ENCODE results near the gene NFE2.

NFE2 gene

DNA sequence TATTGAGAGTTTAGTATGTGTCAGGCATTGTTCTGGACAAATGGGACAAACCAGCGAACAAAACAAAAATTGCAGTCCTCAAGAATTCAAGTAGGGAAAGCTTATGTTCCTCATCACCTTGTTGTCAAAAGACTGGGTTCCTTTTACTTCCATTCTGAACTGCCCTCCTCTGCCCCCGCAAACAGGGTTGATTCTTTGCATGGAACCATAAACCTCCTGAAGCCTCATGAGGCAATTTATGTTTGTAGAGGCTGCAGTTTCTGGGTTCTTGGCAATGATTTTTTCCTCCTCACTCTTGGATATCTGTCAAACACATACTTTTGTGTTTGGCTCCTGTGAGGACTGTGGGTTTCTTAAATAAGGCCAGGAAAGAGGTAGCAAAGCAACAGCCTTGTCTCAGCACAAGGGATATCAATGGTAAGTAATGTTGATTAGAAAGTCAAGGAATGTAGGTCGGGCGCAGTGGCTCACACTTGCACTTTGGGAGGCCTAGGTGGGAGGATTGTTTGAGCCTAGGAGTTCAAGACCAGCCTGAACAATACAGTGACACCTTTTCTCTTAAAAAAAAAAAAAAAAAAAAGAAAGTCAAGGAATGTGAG lies 38.0 kb upstream of the NFE2 start:
- peaks cover 10% of the 10 kb centered on the region for H3K4me1 ChIP-seq (ENCODE audit: control insufficient read depth, low read depth, low read length)
- peak overlapping the region; percentile 21 for H3K27ac ChIP-seq (ENCODE audit: low read depth, low read length)
- peak; percentile 84 for DNase-seq
- no peak overlapping the region for H2AK5ac ChIP-seq (ENCODE audit: low read length)
- no peak overlapping the region for H4K8ac ChIP-seq (ENCODE audit: low read depth, low read length)
- peaks cover 2% of the 10 kb centered on the region for H3K36me3 ChIP-seq (ENCODE audit: control insufficient read depth, insufficient read depth, low read length)
- peak overlapping the region; percentile 30 for H3K56ac ChIP-seq (ENCODE audit: low read length)
- H3K18ac ChIP-seq (ENCODE audit: low read length) = no peak overlapping the region
- peak overlapping the region; percentile 15 for H3K9ac ChIP-seq (ENCODE audit: low read length)
- peak overlapping the region; percentile 9 for H2BK5ac ChIP-seq (ENCODE audit: low read length)
- peak overlapping the region; percentile 6 for H3K23ac ChIP-seq (ENCODE audit: low read length)
- no peaks in the 10 kb centered on the region for H3K27me3 ChIP-seq (ENCODE audit: insufficient read depth, low read length, poor library complexity)
- no peak overlapping the region for H3K4me2 ChIP-seq (ENCODE audit: low read length)
- no peak overlapping the region for H2BK15ac ChIP-seq (replicated peaks; ENCODE audit: low read depth)
- no peak overlapping the region for H2BK120ac ChIP-seq (ENCODE audit: low read depth, low read length)
- H3K79me2 ChIP-seq (ENCODE audit: control insufficient read depth, insufficient read depth, low read length) = no peaks in the 10 kb centered on the region
- no peak overlapping the region for H4K5ac ChIP-seq (ENCODE audit: low read length)
- WGBS (ENCODE audit: extremely low coverage, insufficient coverage, low lambda C conversion rate) = no CpG with 5 or more reads among the region's 4 CpGs
- no peak overlapping the region for H3K4me3 ChIP-seq (ENCODE audit: low read length)
- peaks cover 7% of the 10 kb centered on the region for H3K79me1 ChIP-seq (ENCODE audit: low read length)
- H3K4ac ChIP-seq (ENCODE audit: low read depth, low read length) = no peak overlapping the region

DNA sequence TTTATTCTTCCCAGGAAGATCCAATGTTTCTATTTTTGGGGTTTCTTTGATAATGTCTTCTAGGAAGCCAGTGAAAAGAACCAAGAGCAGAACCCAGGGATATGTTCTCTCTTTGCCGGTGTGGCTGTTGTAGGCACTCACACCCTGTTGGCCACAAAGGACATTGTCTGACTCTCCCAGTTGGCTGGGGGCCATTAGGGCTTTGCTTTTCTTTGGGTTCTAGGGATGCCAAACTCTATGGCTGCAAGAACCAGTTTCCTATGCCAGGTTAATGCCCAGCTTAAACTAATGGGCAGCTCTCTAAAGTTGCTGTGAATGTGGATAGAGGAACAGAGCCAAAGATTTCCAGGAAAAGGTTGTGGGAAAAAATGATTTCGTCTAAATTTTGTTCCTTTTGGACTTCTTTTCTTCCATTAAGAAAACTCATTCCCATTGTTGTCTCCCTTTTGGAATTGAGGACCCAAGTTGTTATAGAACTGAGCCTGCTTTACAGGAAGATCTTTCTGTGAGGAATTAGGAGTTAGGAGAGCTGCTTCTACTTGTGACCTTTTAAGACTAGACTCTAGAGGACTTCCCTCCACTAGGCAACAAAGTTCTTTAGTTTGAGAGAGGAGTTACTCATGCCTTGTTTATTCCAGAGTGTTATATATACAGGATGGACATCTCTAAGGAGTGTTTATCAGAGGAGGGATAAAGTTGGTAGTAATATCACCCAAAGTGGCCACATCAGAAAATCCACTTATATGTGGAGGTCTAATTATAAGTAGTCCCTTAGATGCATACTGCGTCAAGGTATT lies 37.2 kb upstream of the NFE2 start:
- H3K36me3 ChIP-seq (ENCODE audit: control insufficient read depth, insufficient read depth, low read length) = no peaks in the 10 kb centered on the region
- no peak overlapping the region for H3K9ac ChIP-seq (ENCODE audit: low read length)
- peaks cover 10% of the 10 kb centered on the region for H3K79me1 ChIP-seq (ENCODE audit: low read length)
- H4K5ac ChIP-seq (ENCODE audit: low read length) = no peak overlapping the region
- no CpG with 5 or more reads among the region's 3 CpGs for WGBS (ENCODE audit: extremely low coverage, insufficient coverage, low lambda C conversion rate)
- H3K4me2 ChIP-seq (ENCODE audit: low read length) = no peak overlapping the region
- no peaks in the 10 kb centered on the region for H3K27me3 ChIP-seq (ENCODE audit: insufficient read depth, low read length, poor library complexity)
- H3K79me2 ChIP-seq (ENCODE audit: control insufficient read depth, insufficient read depth, low read length) = no peaks in the 10 kb centered on the region
- H3K4me1 ChIP-seq (ENCODE audit: control insufficient read depth, low read depth, low read length) = peaks cover 10% of the 10 kb centered on the region
- no peak overlapping the region for H3K4me3 ChIP-seq (ENCODE audit: low read length)
- no peak overlapping the region for H2AK5ac ChIP-seq (ENCODE audit: low read length)
- peak overlapping the region; percentile 31 for H3K18ac ChIP-seq (ENCODE audit: low read length)
- no peak overlapping the region for H2BK15ac ChIP-seq (replicated peaks; ENCODE audit: low read depth)
- H2BK120ac ChIP-seq (ENCODE audit: low read depth, low read length) = no peak overlapping the region
- H3K4ac ChIP-seq (ENCODE audit: low read depth, low read length) = no peak overlapping the region
- H3K23ac ChIP-seq (ENCODE audit: low read length) = no peak overlapping the region
- H3K27ac ChIP-seq (ENCODE audit: low read depth, low read length) = peak overlapping the region; percentile 31
- DNase-seq = no peak
- H2BK5ac ChIP-seq (ENCODE audit: low read length) = no peak overlapping the region
- H4K8ac ChIP-seq (ENCODE audit: low read depth, low read length) = no peak overlapping the region
- H3K56ac ChIP-seq (ENCODE audit: low read length) = peak overlapping the region; percentile 25

DNA sequence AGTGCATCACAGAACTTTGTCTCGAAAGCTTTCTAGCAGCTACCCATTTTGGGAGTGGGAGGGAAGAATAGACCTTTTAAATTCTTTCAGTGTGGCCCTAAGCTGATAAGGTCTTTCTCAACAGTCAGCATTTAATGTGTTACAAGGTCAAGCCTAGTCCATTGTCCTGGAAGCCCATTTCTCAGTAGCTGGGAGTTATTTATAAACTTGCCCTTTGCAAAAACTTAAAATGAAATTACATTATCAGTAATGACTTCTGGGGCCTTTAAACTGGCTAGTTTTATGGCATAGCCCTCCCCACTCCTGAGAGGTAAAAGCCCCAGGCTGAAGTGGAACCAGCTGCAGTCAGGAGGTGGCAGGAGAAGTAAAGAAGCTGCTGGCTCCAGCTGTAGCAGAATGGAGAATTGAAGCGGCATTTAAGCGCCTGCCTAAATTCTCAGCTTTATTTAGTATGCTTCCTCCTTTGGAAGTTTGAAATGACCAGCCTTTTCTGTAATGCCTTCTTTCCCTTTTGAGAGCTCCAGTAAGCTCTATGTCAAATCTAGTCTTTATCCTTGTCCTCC lies 36.5 kb upstream of the NFE2 start:
- Histone ChIP-seq H3K79me2 (ENCODE audit: control insufficient read depth, insufficient read depth, low read length) (no peaks in the 10 kb centered on the region), H3K4ac (ENCODE audit: low read depth, low read length) (no peak overlapping the region), H3K4me2 (ENCODE audit: low read length) (no peak overlapping the region), H3K18ac (ENCODE audit: low read length) (peak overlapping the region; percentile 31), H4K8ac (ENCODE audit: low read depth, low read length) (no peak overlapping the region), H3K56ac (ENCODE audit: low read length) (no peak overlapping the region), H3K4me3 (ENCODE audit: low read length) (no peak overlapping the region), H3K36me3 (ENCODE audit: control insufficient read depth, insufficient read depth, low read length) (no peaks in the 10 kb centered on the region), H2BK15ac (replicated peaks; ENCODE audit: low read depth) (no peak overlapping the region), H3K9ac (ENCODE audit: low read length) (no peak overlapping the region), H3K4me1 (ENCODE audit: control insufficient read depth, low read depth, low read length) (peaks cover 10% of the 10 kb centered on the region), H3K27me3 (ENCODE audit: insufficient read depth, low read length, poor library complexity) (no peaks in the 10 kb centered on the region), H3K79me1 (ENCODE audit: low read length) (peaks cover 10% of the 10 kb centered on the region), H3K23ac (ENCODE audit: low read length) (no peak overlapping the region), H3K27ac (ENCODE audit: low read depth, low read length) (peak overlapping the region; percentile 31), H2AK5ac (ENCODE audit: low read length) (no peak overlapping the region), H4K5ac (ENCODE audit: low read length) (no peak overlapping the region), H2BK120ac (ENCODE audit: low read depth, low read length) (no peak overlapping the region), H2BK5ac (ENCODE audit: low read length) (no peak overlapping the region)
- no peak for DNase-seq
- WGBS (ENCODE audit: extremely low coverage, insufficient coverage, low lambda C conversion rate) = no CpG with 5 or more reads among the region's 3 CpGs

DNA sequence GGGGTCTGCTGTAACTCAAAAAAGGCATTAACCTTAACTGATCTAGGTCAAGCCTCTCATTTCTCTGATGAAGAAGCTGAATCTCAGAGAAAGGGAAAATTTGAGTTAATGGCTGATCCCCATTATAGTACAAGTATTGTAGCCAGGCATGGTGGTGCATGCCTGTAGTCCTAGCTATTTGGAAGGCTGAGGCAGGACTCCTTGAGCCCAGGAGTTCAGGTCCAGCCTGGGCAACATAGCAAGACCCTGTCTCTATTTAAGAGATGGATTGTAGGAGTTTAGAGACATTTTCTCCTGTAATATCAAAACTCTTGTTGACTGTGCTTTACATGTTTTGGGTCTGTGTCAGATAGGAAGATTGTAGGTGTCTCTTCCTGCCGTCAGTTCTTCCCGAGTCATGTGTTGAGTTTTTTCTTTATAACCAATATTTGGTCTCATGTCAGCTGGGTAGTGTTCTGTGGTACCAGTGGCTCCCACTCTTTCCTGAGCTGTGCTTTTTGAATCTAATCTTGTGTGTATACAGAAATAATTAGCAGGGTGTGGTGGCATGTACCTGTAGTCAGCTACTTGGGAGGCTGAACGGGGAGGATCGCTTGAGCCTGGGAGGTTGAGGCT lies 32.7 kb upstream of the NFE2 start:
- H3K18ac ChIP-seq (ENCODE audit: low read length) = no peak overlapping the region
- no peak overlapping the region for H2BK120ac ChIP-seq (ENCODE audit: low read depth, low read length)
- H3K4ac ChIP-seq (ENCODE audit: low read depth, low read length) = no peak overlapping the region
- peaks cover 10% of the 10 kb centered on the region for H3K79me1 ChIP-seq (ENCODE audit: low read length)
- H3K79me2 ChIP-seq (ENCODE audit: control insufficient read depth, insufficient read depth, low read length) = peaks cover 2% of the 10 kb centered on the region
- DNase-seq = no peak
- no peaks in the 10 kb centered on the region for H3K36me3 ChIP-seq (ENCODE audit: control insufficient read depth, insufficient read depth, low read length)
- peaks cover 16% of the 10 kb centered on the region for H3K4me1 ChIP-seq (ENCODE audit: control insufficient read depth, low read depth, low read length)
- no CpG with 5 or more reads among the region's 4 CpGs for WGBS (ENCODE audit: extremely low coverage, insufficient coverage, low lambda C conversion rate)
- no peak overlapping the region for H3K4me3 ChIP-seq (ENCODE audit: low read length)
- no peak overlapping the region for H2BK15ac ChIP-seq (replicated peaks; ENCODE audit: low read depth)
- no peak overlapping the region for H4K8ac ChIP-seq (ENCODE audit: low read depth, low read length)
- H3K27me3 ChIP-seq (ENCODE audit: insufficient read depth, low read length, poor library complexity) = no peaks in the 10 kb centered on the region
- no peak overlapping the region for H3K9ac ChIP-seq (ENCODE audit: low read length)
- H3K56ac ChIP-seq (ENCODE audit: low read length) = no peak overlapping the region
- H3K27ac ChIP-seq (ENCODE audit: low read depth, low read length) = no peak overlapping the region
- no peak overlapping the region for H4K5ac ChIP-seq (ENCODE audit: low read length)
- no peak overlapping the region for H3K4me2 ChIP-seq (ENCODE audit: low read length)
- H2AK5ac ChIP-seq (ENCODE audit: low read length) = no peak overlapping the region
- H3K23ac ChIP-seq (ENCODE audit: low read length) = no peak overlapping the region
- no peak overlapping the region for H2BK5ac ChIP-seq (ENCODE audit: low read length)

DNA sequence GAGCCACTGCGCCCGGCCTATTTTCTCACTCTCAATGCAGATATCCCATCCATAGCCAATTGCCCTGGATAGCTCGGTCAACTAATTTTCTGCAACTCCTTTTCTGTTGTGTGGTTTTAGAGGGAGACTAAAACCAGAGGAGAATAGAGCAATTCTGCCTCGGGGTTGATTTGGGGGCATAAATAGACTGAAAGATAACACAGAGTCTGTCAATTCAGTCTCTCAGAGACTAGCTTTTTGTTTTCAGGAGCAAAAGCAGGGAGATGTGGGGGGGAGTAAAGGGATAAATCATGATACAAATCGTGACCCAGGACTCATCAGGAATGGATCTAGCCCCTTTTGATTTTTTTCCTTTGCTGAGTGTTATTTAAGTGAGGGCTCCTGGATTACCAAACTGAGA lies 30.6 kb upstream of the NFE2 start:
- Histone ChIP-seq H3K4me2 (ENCODE audit: low read length) (no peak overlapping the region), H2BK120ac (ENCODE audit: low read depth, low read length) (no peak overlapping the region), H2BK15ac (replicated peaks; ENCODE audit: low read depth) (no peak overlapping the region), H3K4me1 (ENCODE audit: control insufficient read depth, low read depth, low read length) (peaks cover 9% of the 10 kb centered on the region), H3K79me2 (ENCODE audit: control insufficient read depth, insufficient read depth, low read length) (peaks cover 2% of the 10 kb centered on the region), H3K23ac (ENCODE audit: low read length) (no peak overlapping the region), H3K36me3 (ENCODE audit: control insufficient read depth, insufficient read depth, low read length) (no peaks in the 10 kb centered on the region), H3K27ac (ENCODE audit: low read depth, low read length) (no peak overlapping the region), H3K9ac (ENCODE audit: low read length) (no peak overlapping the region), H3K4ac (ENCODE audit: low read depth, low read length) (no peak overlapping the region), H4K8ac (ENCODE audit: low read depth, low read length) (no peak overlapping the region), H3K27me3 (ENCODE audit: insufficient read depth, low read length, poor library complexity) (no peaks in the 10 kb centered on the region), H3K18ac (ENCODE audit: low read length) (no peak overlapping the region), H4K5ac (ENCODE audit: low read length) (no peak overlapping the region), H3K79me1 (ENCODE audit: low read length) (peaks cover 7% of the 10 kb centered on the region), H3K4me3 (ENCODE audit: low read length) (no peak overlapping the region), H2BK5ac (ENCODE audit: low read length) (no peak overlapping the region), H3K56ac (ENCODE audit: low read length) (no peak overlapping the region), H2AK5ac (ENCODE audit: low read length) (no peak overlapping the region)
- no CpG with 5 or more reads among the region's 5 CpGs for WGBS (ENCODE audit: extremely low coverage, insufficient coverage, low lambda C conversion rate)
- no peak for DNase-seq

Data from mesendoderm (in vitro differentiated cells).